Bronchial epithelial cell (primary cell): Measurements from ENCODE around the gene PDE6H. TPM values are rescaled to one million over a fixed set of nuclear protein-coding genes. Genes with fewer than 3 reads are reported as not detected.

Experiments used
- DNase-seq: peaks from one replicate; pipeline ENCODE4 v3.0.0-alpha.2; 2010; ENCODE audit warnings: low read depth
- FAIRE-seq: peaks from 2 replicates; lab custom pipeline; 2011; peaks lifted over from hg19 to GRCh38; lab: Jason Lieb, UNC
- H3K27me3 ChIP-seq: 2 replicates; pipeline ENCODE4 v1.5.1; 2011; ENCODE audit warnings: low read length; ENCODE audit not compliant: control insufficient read depth, insufficient read depth
- H3K36me3 ChIP-seq: 2 replicates; pipeline ENCODE4 v1.5.1; 2011; ENCODE audit warnings: low read length; ENCODE audit not compliant: control insufficient read depth, insufficient read depth
- H3K4me3 ChIP-seq: 2 replicates; pipeline ENCODE4 v1.5.1; 2011; ENCODE audit warnings: mild to moderate bottlenecking, low read depth, low read length, control low read depth
- total RNA-seq: library from RNA; depleted of rRNA; stranded (reverse); fragments of >200 nt; gene quantifications from 2 replicates; pipeline ENCODE4 v1.2.1, GENCODE V29; 2014
- TF ChIP-seq, protein P1 (sequence below): IDR thresholded peaks from 2 replicates; pipeline ENCODE4 v1.5.1; 2011; ENCODE audit warnings: mild to moderate bottlenecking, moderate library complexity, low read length, control low read depth, inconsistent platforms; ENCODE audit not compliant: insufficient read depth, severe bottlenecking

The PDE6H gene
- total RNA-seq, 1 donor from 2014 or later: not detected

DNA sequence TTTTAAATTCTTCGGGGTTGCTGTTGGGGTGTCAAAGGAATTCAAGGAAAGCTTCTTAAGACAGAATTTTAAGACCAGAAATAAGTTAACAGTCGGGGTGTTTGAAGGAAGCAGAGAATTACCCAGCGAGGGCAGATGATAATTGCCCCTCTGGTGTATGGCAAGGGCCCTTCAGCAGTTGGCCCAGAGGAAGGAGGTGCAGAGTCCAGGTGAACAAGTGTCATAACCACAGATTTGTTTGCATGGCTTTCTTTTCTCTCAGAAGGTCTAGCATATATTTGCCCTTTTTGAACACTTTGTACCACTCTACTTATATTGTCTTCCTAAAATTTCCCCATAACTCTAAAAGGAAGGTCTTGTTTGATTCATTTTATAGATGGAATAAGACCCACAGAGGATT lies 1.8 kb downstream of the PDE6H start:
- Histone ChIP-seq H3K36me3 (no peaks in the 10 kb centered on the region), H3K4me3 (no peak overlapping the region), H3K27me3 (no peaks in the 10 kb centered on the region)
- TF ChIP-seq, protein P1, sequence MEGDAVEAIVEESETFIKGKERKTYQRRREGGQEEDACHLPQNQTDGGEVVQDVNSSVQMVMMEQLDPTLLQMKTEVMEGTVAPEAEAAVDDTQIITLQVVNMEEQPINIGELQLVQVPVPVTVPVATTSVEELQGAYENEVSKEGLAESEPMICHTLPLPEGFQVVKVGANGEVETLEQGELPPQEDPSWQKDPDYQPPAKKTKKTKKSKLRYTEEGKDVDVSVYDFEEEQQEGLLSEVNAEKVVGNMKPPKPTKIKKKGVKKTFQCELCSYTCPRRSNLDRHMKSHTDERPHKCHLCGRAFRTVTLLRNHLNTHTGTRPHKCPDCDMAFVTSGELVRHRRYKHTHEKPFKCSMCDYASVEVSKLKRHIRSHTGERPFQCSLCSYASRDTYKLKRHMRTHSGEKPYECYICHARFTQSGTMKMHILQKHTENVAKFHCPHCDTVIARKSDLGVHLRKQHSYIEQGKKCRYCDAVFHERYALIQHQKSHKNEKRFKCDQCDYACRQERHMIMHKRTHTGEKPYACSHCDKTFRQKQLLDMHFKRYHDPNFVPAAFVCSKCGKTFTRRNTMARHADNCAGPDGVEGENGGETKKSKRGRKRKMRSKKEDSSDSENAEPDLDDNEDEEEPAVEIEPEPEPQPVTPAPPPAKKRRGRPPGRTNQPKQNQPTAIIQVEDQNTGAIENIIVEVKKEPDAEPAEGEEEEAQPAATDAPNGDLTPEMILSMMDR: no peak
- DNase-seq: no peak
- no peak for FAIRE-seq

- TF ChIP-seq, protein P1: no peak
- no peak for DNase-seq
- Histone ChIP-seq H3K27me3 (no peaks in the 10 kb centered on the region), H3K36me3 (no peaks in the 10 kb centered on the region), H3K4me3 (no peak overlapping the region)
- no peak for FAIRE-seq
Measured at GRCh38 chr12:14975457-14975856, 2.6 kb downstream of the PDE6H start.

DNA sequence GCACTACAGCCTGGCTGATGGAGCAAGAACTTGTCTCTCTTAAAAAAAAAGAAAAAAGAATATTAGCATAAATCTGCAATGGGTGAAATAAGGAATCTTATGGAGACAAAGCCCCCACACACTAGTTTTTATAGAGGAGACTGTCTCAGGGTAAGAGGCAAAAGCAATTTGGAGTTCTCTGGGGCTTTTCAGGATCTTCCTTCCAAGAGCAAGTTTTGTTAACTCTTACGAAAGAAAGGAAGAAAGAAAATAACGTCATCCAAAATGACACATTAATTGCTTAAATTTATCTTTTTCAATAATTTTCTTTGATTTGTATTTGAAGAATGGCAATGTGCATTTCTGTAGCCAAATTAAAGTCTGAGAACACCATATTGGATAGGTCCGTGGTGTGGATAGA lies 3.8 kb downstream of the PDE6H start:
- DNase-seq (no peak), FAIRE-seq (no peak)
- Histone ChIP-seq H3K36me3 (no peaks in the 10 kb centered on the region), H3K27me3 (no peaks in the 10 kb centered on the region), H3K4me3 (no peak overlapping the region)
- TF ChIP-seq, protein P1: no peak

DNA sequence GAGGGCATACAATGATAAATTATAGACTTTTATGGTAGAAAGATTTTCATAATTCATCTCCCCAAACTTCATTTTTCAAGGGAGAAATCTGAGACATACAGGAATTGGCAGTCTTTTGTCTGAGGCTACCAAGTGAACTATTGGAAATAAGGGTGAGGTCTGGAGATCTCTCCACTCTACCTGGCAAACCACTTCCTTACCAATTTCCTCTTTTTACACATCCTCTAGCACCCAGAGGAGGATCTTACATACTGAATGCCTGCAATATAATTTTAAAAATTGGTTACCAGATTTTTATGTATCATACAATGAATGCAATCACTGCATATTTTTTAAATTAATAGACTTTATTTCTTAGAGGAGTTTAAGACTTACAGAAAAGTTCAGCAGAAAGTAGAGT lies 6.6 kb downstream of the PDE6H start:
- Histone ChIP-seq H3K36me3 (no peaks in the 10 kb centered on the region), H3K27me3 (no peaks in the 10 kb centered on the region), H3K4me3 (no peak overlapping the region)
- TF ChIP-seq, protein P1: no peak
- FAIRE-seq: no peak
- no peak for DNase-seq

DNA sequence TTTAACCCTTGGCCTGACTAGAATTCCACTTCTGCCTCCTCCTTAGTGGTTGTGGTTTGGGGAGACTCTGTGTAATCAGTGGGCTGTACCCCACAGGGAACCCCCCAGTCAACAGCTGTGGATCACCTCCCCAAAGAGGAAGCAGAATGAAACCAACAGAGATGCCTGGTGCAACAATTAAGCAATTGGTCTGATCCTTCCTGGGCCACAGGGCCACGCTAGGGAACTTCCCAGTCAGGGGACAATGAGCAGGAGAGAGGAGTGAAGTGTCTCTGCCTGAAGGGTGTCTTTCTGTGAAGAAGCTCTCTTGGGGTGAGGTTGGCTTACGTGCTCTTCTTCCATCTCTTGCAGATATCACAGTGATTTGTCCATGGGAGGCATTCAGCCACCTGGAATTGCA lies 8.2 kb downstream of the PDE6H start:
- TF ChIP-seq, protein P1: no peak

GRCh38 chr12:14982562-14982961 lies 9.7 kb downstream of the PDE6H start:
- DNase-seq (no peak), FAIRE-seq (no peak)
- H3K36me3 ChIP-seq: no peaks in the 10 kb centered on the region
- H3K4me3 ChIP-seq: no peak overlapping the region
- TF ChIP-seq, protein P1: no peak
- H3K27me3 ChIP-seq: no peaks in the 10 kb centered on the region

More for the DNA sequence above, 8.2 kb downstream of the PDE6H start:
- Histone ChIP-seq H3K36me3 (no peaks in the 10 kb centered on the region), H3K4me3 (no peak overlapping the region), H3K27me3 (no peaks in the 10 kb centered on the region)
- FAIRE-seq: no peak
- DNase-seq: no peak
